ENCODE measurements around the gene ORMDL2.

GRCh38 chr12:55847033-55847432 is 29.2 kb downstream of the ORMDL2 start:
- TF ChIP-seq, protein P1, sequence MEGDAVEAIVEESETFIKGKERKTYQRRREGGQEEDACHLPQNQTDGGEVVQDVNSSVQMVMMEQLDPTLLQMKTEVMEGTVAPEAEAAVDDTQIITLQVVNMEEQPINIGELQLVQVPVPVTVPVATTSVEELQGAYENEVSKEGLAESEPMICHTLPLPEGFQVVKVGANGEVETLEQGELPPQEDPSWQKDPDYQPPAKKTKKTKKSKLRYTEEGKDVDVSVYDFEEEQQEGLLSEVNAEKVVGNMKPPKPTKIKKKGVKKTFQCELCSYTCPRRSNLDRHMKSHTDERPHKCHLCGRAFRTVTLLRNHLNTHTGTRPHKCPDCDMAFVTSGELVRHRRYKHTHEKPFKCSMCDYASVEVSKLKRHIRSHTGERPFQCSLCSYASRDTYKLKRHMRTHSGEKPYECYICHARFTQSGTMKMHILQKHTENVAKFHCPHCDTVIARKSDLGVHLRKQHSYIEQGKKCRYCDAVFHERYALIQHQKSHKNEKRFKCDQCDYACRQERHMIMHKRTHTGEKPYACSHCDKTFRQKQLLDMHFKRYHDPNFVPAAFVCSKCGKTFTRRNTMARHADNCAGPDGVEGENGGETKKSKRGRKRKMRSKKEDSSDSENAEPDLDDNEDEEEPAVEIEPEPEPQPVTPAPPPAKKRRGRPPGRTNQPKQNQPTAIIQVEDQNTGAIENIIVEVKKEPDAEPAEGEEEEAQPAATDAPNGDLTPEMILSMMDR (IDR thresholded peaks at IDR 0.05): no peak
- no peak for TF ChIP-seq EZH2 (IDR thresholded peaks at IDR 0.05)
- TF ChIP-seq EZH2phosphoT487 (IDR thresholded peaks at IDR 0.05): no peak

Data from neural progenitor cell (in vitro differentiated cells).